NT2/D1 (cell line): ENCODE measurements around the gene SCRT2.

Experiments
- SUZ12 ChIP-seq: IDR thresholded peaks from 2 replicates; pipeline ENCODE4 v1.6.1; 2011; ENCODE audit not compliant: insufficient read length, insufficient read depth; ENCODE audit errors: extremely low read depth
- YY1 ChIP-seq: IDR thresholded peaks from 2 replicates; pipeline ENCODE4 v1.6.1; 2011; ENCODE audit not compliant: insufficient read length, insufficient read depth
- ZNF274 ChIP-seq: IDR thresholded peaks from 2 replicates; pipeline ENCODE4 v1.6.1; 2011; ENCODE audit warnings: mild to moderate bottlenecking, low read depth, low read length

DNA sequence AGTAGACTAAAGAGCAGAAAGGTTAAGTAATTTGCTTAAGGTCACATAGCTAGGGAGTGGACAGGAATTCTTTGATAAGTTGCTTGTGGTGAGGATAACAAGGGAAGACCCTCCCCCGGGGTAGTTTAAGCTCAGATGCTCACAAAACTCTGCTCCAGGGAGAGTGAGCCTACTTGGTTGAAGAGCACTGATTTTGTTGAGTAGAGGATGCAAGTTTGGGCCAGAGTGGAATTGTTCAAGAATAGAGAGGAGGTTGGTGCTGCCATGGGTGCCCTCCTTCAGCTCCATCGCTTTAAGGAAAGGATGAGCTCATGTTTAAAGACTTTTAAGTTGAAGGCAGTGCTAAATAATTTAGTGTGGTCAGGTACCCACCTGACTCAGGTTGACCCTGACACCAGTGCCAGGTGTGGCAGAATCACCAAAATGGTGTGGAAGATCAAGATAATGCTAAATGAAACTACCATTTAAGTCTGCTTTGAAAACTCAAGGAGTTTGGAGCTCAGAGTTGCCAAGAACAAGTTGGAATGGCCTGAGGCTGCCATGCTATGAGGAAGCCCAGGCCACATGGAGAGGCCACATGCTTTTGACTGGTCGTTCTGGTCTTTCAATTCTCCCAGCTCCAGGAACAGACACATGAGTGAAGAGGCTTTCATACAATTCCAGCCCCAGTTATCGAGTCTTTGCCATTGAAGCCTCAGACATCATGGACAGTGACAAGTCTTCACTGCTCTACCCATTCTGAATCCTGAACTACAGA lies 57.5 kb downstream of the SCRT2 start:
- TF ChIP-seq SUZ12 (no peak), ZNF274 (no peak), YY1 (no peak)
